Activated CD8-positive, alpha-beta memory T cell treated with anti-CD3 and anti-CD28 coated beads, Interleukin-2, amount 50 U/mL, for 1 hour (primary cell): Measurements from ENCODE around the gene IGFBP2.

ENCODE experiments used
- DNase-seq: peaks from one replicate; pipeline ENCODE4 v3.0.0-alpha.2; 2020; ENCODE audit errors: extremely low read depth

Gene IGFBP2

DNA sequence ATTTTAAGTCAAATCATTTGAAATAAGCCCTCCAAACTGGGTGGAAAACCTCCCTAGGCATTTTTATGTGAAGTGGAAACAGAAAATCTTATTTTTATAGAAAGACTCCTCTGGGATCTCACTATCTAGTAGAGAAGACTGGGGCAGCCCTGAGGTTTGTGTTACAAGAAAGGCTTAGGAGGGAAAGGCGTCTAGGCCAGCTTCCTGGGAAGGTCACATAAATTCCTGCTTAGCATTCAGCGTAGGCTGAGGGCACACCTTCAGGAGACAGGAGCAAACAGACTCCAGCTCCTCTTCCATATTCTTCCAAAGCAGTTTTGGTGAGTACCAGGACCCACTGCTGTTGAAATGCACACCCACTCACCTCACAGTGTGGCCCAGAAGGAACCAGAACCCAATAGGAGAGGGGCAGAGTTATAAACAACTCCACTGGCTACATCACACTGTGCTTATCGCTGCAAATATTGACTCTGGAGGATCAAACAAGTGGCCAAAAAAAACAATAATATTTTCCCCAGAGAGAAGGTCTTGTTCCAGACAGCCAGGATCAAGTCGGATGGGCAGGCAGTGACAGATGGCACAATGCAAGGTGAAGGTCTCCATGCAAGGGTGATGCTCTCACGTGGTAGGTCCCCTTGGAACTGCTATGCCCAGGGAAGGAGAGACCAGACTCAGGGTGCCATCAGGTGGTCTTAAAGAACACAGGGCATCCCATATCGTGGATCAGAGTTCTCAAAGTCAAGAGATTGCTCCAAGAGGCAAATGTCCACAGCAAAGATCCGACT is 17.7 kb upstream of the IGFBP2 start:
- DNase-seq: no peak

DNA sequence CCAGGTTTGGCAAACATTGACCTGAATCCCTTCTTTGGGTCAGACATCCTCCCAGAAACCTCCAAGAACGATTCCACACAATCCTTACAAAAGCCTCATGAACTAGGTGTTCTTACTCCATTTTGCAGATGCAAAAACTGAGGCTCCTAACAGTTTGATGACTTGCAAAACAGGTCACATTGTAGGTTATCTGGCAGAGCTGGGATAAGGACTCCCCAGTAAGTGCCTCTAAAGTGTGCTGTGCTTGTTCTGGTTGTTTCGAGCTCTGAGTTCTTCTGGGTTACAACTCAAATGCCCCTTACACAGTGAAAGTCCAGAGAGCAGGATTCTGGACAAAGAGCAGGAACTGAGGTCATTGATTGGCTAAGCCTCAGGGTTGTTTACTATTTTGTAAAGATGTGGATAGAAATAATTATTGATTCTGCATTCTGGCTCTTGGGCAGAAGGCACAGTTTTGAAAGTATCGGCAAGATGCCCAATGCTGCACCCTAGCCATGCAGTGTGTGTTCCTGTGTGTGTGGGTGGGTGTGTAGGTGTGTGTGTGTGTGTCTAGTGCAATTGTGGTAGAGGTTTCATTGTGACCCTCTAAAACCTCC is 17.0 kb upstream of the IGFBP2 start:
- no peak for DNase-seq

DNA sequence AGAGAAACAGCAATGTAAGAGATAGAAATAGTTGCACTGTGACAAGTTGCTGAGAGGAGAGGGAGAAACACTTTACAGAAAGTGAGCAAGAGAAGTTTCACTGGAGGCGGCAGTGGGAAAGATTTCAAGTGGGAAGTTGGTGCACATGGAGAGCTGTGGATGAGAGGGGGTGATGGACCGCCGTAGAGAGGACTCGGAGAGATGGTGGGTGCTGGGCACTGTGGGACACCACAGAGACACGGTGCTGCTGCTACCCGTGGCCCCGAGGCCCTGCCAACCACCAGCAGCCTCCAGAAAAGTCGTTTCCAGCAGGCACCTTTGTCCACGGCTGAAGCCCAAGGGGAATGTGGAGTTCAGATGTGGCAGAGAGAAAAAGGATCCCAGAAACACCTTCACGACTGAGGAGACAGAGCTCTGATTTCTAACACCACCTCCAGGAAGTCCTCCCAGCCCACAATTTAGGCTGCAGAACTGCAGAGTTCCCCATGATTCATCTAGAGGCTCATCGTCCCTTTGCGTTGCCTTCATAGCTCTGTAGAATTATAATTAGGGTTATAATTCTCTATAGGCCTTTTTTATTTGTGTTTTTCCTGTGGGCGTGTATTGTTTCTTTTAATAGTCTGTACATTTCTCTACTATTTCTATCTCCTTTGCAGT is 15.9 kb upstream of the IGFBP2 start:
- DNase-seq: no peak

DNA sequence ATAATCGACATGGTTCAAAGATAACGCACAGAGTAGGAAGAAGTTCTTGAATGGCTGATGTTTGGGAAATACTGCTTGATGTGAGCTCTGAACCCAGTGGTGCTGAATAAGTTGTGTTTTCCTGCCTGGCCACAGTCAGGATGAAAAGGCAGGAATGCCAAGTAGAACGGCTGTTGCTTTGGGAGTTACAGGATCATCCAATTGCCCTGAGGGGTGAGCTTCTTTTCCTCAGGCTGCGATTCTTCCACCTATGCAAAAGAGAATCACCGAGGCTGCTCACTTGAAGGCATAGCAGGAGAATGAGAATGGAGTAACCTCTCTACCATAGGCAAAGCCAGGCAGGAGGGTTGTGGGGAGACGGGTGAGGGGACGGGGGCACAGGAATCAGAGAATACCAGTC is 14.4 kb upstream of the IGFBP2 start:
- DNase-seq: no peak

DNA sequence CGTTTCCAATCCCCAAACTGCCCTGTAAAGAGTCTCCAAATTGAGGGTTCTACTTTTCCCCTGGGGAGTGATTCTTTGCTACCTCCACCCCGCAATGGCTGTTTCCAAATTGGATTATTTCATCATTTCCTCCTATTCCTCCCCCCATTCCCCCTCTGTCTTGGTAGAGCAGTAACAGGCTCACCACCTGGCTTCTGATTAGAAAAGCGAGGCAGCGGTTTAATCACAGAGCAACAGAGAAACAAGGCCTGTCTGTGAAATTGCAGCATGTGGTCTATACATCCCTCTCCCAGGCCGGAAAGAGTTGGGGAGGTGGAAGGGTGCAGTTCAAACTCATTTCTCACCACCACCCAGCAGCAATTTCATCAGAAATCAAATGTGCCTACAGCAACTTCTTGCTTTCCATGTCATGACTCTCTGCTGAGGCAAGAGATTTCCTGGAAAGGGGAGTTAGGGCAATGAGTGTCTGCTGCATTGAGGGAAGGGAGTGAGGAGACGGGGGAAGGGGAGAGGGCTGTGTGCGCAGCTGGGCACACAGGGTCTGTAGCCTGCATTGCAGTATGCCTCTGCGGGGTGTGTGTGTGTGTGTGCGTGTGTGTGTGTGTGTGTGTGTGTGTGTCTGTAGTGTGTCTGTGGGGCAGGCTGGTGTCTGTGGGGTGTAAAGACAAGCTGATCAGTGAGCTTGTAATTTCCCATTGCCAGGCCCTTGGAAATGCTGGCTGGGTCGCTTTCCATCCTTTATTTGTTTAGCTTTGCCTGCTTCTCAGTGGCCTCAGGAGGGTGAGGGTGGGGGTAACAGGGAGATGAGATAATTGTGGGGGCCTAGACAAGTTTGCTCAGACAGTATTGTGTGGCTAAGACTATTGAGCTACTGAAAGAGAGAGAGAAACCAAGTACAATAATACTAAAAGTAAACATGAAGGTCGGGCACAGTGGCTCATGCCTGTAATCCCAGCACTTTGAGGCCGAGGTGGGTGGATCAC is 13.5 kb upstream of the IGFBP2 start:
- no peak for DNase-seq

DNA sequence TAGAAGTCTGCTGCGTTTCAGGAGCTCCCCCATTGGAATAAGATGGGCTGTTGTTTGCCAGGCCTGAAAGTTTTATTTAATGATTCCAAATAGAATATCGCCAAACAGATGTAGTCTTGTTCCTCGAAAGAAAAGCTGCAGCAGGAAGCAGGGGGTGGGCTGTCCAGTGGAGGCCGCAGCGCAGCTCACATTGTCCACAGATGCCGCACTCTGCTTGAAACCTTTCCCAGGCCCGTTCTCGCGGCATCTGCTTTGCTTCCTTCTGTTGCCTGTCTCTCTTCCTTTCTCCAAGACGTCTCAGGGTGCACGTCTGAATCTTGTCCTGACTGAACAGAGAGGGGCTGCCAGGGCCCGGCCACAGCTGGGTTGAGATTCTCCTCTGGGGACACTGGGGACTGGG is 12.4 kb upstream of the IGFBP2 start:
- DNase-seq: no peak

DNA sequence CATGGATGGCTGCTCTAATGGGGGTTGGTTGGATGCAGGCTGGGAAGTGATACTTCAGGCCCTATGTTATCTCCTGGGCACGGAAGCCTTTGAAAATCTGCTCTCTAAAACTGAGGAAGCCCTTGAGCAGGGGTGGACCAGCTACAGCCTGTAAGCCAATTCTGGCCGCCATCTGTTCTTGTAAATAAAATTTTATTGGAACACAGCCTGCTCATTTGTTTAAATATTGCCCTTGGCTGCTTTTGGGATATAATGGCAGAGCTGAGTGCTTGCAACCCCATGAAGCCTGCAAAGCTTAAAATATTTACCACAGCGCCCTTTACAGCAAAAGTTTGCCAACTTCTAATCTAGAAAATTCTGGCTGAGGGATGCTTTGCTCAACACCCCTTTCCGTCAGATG is 11.9 kb upstream of the IGFBP2 start:
- no peak for DNase-seq

DNA sequence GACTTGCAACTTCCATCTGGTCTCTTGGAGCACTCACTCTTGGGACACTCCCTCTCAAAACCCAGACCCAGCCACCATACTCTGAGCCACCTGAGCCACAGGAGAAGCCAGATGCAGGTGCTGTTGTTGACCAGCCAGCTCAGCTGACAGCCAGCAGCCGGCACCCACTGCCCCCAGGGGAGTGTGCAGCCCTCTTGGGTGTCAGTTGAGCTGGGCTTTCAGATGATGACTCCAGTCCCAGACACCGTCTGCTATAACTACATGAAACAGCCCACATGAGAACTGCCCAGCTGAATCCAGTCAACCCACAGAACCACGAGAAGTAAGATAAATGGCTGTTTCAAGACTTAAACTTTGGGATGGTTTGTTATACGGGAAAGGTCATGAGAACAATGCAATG is 10.7 kb upstream of the IGFBP2 start:
- DNase-seq: no peak

DNA sequence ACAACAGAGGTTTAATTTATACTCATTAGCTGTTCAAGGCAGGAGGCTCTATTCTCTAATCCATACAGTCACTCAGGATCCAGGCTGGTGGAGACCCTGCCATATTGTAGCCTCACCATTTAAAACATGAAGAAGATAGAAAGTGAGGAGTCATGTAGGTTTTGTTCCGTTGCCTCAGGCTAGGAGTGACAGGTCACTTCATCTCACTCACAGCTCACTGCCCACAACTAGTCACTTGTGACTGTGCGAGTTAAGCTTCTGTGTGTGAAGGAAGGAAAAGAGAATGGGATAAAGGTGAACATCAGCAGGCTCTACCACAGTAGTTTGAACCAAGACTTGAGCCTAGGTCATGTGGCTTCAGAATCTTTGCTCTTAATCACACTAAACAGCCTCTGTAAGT is 9.0 kb upstream of the IGFBP2 start:
- no peak for DNase-seq

DNA sequence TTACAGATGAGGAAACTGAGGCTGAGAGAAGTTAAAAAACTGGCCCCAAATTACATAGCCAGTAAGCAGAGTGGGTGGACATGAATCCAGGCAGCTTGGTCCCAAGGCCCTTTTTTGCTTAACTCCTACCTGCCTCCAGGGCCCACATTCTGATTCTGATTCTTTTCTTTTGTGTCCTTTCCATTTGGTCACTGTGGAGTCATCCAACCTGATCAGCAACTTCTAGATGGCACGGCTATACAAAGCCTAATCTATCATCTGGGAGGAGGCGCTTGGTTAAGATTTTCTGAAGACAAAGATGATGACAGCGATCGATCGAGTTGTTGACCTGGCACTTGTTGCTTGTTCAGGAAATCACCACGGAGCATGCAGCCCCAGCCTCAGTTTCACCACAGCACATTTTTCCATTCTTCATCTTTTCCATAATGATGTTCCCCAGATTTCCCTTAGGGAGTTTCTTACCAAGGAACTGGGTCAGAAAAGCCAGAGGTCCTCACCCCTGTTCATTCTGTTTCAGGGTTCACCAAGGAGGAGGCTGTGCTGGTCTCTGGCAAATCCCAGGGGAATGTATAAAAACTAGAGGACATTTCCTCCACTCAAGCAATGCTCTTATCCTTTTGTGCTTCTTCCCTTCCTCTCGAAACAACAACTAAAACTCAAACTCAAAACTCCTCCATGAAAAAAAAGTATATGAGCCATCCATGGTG is 6.9 kb upstream of the IGFBP2 start:
- DNase-seq: no peak

DNA sequence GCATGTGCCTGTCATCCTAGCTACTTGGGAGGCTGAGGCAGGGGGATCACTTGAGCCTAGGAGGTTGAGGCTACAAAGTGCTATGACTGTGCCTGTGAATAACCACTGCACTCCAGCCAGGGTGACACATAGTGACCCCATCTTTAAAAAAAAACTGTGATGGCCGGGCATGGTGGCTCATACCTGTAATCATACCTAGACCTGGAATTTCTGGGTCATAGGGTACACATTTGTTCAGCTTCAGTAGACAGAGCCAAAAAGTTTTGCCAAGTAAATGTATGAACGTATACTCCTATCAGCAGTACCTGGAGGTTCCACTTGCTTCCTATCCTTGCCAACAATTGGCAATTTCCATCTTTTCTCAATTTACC is 6.4 kb upstream of the IGFBP2 start:
- no peak for DNase-seq

DNA sequence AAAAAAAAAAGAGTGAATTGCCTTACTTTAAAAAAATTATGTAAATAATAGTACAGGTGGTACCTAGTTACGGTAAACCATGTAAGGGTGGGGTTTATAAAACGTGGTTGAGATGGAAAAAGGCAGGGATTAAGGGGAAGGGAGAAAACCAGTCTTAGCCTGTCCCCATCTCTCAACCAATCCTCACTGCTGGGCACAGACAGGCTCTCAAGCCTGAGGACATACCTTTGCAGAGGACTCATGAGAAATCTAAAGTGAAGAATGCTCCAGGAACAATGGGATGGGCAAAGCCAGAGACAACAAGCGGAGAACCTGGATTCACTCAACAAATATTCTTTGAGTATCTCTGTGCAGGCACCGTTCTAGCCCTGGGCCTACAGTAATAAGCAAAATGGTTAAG is 3.4 kb upstream of the IGFBP2 start:
- no peak for DNase-seq

DNA sequence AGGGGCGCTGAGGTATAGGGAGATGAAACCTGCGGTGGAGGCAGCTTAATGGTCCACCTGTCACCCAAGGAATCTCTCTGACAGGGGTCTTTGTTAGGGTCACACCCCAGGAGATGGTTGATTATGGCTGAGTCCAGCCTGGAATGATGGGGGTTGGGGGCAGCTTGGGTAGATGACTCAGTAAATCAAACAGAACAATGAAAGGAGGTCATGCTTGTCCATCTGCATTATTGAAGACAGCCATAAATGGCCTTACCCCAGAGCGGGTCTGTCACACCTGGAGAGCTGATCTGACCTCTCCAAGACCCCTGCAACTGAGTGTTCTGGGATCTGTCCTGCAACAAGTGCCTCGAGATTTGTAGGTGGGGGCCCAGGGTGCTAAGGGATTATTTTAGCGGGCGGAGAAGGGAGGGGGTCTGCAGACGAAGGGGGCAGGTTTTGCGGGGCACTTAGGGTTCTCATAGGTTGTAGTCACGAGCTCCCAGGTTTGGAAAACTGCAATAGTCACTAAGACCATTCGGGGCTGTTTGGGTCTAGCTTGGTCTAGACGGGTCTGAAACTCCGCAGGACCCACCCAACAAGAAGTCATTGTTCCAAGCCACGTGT is 771 bp upstream of the IGFBP2 start:
- DNase-seq: no peak

DNA sequence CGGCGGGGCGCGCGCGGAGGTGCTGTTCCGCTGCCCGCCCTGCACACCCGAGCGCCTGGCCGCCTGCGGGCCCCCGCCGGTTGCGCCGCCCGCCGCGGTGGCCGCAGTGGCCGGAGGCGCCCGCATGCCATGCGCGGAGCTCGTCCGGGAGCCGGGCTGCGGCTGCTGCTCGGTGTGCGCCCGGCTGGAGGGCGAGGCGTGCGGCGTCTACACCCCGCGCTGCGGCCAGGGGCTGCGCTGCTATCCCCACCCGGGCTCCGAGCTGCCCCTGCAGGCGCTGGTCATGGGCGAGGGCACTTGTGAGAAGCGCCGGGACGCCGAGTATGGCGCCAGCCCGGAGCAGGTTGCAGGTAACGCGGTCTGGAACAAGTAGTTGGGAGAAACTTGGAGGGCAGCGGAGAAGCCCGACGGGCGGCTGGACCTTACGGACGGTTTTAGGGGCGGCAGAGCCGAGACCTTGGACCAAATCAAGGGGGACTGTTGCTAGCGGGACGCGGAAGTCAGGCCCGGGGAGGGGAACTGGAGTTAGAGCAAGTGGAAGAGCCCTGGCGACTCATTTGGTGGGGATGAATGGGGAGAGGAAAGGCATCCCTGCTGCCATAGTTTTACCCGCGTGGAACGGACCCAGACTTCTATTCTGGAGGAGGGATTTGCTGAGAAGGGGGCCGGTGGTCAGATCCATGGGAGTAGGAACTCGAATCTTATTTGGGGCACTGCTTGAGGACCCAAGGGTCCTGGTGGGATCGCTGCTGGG is 573 bp downstream of the IGFBP2 start:
- DNase-seq: no peak

DNA sequence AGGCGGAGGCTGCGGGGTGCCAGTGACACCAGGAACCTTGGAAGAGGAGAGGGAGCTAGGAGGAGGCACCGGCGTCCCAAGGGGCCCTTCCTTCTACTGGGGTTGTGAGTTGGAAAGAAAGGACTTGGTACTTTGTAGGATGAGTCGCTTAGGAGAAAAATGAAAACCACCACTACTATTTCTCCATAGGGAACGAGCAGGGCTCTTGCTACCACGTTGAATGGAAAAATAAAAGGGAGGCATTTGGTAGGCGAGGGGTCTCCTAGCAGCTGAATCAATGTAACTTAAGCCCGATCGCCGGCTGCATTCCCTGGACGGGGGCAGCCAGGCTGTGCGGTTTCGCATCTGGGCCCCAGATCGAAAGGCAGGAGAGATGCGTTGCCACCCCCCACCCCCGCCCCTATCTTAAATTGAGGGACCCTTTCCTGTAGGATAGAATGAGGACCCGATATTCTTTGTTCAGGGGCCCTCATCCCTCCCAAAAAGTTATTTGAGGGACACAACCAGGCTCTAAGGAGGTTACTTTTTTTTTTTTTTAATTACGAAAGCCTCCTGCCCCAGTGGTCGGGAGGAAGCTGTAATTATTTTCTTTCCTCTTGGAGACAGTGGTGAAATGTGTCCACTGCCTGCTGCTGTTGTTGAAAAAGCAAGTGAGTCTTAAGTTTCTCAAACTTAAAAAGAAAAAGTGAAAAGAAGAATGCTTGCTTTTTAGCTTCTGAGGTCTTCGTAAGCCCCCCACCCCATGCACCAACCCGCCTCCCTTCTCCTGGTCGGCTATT is 1.3 kb downstream of the IGFBP2 start:
- DNase-seq: no peak

DNA sequence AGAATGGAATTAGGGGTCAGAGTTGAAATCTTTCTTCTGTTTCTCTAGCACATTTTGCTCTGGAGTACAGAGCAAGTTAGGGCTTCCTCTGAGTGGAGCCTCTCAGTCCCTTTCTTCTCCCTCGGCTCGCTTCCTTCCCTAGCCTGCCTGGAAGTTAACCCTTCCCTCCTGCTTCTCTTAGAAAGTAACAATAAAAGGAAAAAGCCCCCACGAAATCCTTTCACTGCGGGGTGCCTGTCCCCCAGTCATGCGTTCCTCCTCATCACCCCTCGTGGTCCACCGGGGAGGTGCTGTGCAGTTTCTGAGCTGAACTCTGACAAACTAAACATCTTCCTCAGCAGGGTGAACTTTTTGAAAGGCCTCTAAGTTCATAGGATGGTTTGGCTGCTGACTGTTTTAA is 2.0 kb downstream of the IGFBP2 start:
- DNase-seq: no peak

DNA sequence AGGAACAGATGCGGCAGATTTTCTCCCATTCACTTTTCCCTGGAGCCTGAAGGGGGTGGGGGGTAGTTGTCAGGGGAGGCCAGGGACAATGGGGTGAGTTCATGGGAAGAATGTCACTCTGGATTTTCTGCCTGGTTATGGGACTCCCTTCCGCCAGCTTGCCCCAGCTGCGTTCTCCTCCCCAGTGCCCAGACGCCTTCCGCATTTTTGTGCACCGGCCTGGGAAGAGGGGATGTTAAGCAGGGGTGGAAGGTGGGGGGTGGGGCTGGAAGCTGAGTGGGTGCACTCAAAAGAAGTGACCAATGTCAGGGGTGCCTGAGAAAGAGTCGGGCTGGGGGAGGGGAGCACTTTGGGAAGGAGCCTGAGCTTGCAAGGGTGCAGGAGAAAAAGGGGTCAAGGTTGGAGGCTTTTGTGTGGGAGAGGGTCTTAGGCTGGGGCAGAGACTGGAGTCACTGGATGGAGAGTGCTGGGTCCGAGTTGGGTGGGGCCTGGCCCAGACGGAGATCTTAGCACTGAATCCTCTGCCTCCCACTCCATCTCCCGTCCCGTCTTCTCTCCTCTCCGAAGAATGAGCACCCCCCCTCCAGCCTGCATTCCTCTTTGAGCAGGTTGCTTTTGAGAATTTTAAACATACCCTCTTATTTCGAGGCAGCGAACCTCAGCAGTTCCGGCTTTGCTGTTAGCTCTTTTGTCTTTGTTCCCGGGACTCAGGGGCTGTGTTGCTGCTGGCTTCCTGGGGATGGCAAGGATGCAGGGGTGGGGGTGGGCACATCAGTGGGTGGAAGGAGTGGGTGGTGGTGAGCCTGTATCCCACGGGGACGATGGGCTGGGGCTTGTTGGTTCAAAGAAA is 2.7 kb downstream of the IGFBP2 start:
- no peak for DNase-seq
